ENCODE results near the gene WHRN. TPM values are rescaled to one million over a fixed set of nuclear protein-coding genes. Genes with fewer than 3 reads are reported as not detected.

WHRN gene
- total and polyA plus RNA-seq, 9 of the 15 experiments (the other 6 are each of a cell fraction or from before 2014, with no cell fraction given): 0.31 to 14.1 (median 3.0) TPM

DNA sequence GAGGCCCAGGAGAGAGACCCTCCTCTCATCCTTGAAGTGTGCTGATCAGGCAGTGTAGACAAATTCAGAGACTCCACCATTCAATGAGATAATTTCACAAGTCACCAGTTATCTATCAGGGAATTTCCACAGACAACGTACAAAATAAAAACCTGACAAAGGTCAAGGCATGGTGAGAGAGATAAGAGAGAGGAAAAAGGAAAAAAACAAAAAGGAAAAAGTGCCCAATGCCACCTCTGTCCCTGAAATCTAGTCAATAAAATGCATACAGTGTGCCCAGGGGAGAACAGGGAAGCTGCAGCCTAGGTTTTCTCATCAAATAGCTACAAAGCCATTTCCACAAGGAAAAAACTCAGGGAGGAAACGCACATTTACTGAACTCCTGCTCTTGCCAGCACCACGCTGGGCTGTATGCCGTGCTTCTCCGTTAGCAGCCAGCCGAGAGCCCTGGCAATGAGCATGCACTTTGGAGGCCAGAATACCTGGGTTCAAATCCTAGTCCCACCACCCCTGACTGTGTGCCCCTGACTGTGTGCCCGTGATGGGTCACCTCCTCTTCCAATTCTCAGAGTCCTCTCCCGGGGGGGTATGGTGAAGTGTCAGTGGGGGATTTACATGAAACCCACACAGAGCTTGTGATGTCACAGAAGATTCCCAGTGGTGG, 11.6 kb downstream of the WHRN start (continued):
- TF ChIP-seq, protein P1, sequence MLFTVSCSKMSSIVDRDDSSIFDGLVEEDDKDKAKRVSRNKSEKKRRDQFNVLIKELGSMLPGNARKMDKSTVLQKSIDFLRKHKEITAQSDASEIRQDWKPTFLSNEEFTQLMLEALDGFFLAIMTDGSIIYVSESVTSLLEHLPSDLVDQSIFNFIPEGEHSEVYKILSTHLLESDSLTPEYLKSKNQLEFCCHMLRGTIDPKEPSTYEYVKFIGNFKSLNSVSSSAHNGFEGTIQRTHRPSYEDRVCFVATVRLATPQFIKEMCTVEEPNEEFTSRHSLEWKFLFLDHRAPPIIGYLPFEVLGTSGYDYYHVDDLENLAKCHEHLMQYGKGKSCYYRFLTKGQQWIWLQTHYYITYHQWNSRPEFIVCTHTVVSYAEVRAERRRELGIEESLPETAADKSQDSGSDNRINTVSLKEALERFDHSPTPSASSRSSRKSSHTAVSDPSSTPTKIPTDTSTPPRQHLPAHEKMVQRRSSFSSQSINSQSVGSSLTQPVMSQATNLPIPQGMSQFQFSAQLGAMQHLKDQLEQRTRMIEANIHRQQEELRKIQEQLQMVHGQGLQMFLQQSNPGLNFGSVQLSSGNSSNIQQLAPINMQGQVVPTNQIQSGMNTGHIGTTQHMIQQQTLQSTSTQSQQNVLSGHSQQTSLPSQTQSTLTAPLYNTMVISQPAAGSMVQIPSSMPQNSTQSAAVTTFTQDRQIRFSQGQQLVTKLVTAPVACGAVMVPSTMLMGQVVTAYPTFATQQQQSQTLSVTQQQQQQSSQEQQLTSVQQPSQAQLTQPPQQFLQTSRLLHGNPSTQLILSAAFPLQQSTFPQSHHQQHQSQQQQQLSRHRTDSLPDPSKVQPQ (CRISPR knock-in tag; IDR thresholded peaks at IDR 0.05; ENCODE audit: borderline replicate concordance): no peak
- TF ChIP-seq, protein P2, sequence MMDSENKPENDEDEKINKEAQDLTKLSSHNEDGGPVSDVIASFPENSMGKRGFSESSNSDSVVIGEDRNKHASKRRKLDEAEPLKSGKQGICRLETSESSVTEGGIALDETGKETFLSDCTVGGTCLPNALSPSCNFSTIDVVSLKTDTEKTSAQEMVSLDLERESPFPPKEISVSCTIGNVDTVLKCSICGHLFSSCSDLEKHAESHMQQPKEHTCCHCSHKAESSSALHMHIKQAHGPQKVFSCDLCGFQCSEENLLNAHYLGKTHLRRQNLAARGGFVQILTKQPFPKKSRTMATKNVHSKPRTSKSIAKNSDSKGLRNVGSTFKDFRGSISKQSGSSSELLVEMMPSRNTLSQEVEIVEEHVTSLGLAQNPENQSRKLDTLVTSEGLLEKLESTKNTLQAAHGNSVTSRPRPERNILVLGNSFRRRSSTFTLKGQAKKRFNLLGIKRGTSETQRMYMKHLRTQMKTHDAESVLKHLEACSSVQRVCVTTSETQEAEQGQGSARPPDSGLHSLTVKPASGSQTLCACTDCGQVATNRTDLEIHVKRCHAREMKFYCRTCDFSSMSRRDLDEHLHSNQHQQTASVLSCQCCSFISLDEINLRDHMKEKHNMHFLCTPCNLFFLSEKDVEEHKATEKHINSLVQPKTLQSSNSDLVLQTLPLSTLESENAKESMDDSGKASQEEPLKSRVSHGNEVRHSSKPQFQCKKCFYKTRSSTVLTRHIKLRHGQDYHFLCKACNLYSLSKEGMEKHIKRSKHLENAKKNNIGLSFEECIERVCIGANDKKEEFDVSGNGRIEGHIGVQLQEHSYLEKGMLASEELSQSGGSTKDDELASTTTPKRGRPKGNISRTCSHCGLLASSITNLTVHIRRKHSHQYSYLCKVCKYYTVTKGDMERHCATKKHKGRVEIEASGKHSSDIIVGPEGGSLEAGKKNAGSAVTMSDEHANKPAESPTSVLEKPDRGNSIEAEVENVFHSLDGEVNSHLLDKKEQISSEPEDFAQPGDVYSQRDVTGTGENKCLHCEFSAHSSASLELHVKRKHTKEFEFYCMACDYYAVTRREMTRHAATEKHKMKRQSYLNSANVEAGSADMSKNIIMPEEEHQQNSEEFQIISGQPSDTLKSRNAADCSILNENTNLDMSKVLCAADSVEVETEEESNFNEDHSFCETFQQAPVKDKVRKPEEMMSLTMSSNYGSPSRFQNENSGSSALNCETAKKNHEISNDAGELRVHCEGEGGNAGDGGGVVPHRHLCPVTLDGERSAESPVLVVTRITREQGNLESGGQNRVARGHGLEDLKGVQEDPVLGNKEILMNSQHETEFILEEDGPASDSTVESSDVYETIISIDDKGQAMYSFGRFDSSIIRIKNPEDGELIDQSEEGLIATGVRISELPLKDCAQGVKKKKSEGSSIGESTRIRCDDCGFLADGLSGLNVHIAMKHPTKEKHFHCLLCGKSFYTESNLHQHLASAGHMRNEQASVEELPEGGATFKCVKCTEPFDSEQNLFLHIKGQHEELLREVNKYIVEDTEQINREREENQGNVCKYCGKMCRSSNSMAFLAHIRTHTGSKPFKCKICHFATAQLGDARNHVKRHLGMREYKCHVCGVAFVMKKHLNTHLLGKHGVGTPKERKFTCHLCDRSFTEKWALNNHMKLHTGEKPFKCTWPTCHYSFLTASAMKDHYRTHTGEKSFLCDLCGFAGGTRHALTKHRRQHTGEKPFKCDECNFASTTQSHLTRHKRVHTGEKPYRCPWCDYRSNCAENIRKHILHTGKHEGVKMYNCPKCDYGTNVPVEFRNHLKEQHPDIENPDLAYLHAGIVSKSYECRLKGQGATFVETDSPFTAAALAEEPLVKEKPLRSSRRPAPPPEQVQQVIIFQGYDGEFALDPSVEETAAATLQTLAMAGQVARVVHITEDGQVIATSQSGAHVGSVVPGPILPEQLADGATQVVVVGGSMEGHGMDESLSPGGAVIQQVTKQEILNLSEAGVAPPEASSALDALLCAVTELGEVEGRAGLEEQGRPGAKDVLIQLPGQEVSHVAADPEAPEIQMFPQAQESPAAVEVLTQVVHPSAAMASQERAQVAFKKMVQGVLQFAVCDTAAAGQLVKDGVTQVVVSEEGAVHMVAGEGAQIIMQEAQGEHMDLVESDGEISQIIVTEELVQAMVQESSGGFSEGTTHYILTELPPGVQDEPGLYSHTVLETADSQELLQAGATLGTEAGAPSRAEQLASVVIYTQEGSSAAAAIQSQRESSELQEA (IDR thresholded peaks at IDR 0.05; ENCODE audit: low read depth): no peak
- TF ChIP-seq ZNF764 (CRISPR knock-in tag; IDR thresholded peaks at IDR 0.05; ENCODE audit: low read depth): no peak
- TF ChIP-seq SMAD4 (CRISPR knock-in tag; conservative IDR thresholded peaks at IDR 0.05): 0 out of 2 replicates have a peak, but pooled peaks have one; percentile 21
- TF ChIP-seq MAFG (tag; conservative IDR thresholded peaks at IDR 0.05): no peak
- TF ChIP-seq NCOA4 (IDR thresholded peaks at IDR 0.05; ENCODE audit: partially characterized antibody): no peak
- TF ChIP-seq RUNX1 (IDR thresholded peaks at IDR 0.05; ENCODE audit: low read depth): no peak
- TF ChIP-seq PCBP2 (IDR thresholded peaks at IDR 0.05; ENCODE audit: low read depth, low read length, poor library complexity, severe bottlenecking): no peak
- no peak for TF ChIP-seq SETDB1 (IDR thresholded peaks at IDR 0.05; ENCODE audit: low read length)
- peak; percentile 60 for TF ChIP-seq BRD9 (IDR thresholded peaks at IDR 0.05; ENCODE audit: low read depth, partially characterized antibody)
- TF ChIP-seq ZKSCAN3 (CRISPR knock-in tag; IDR thresholded peaks at IDR 0.05): no peak
- TF ChIP-seq XRCC4 (IDR thresholded peaks at IDR 0.05; ENCODE audit: extremely low read depth, insufficient read depth, insufficient read length): no peak
- TF ChIP-seq, protein P3, sequence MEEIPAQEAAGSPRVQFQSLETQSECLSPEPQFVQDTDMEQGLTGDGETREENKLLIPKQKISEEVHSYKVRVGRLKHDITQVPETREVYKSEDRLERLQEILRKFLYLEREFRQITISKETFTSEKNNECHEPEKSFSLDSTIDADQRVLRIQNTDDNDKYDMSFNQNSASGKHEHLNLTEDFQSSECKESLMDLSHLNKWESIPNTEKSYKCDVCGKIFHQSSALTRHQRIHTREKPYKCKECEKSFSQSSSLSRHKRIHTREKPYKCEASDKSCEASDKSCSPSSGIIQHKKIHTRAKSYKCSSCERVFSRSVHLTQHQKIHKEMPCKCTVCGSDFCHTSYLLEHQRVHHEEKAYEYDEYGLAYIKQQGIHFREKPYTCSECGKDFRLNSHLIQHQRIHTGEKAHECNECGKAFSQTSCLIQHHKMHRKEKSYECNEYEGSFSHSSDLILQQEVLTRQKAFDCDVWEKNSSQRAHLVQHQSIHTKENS (CRISPR knock-in tag; IDR thresholded peaks at IDR 0.05): no peak
- TF ChIP-seq MAFK (IDR thresholded peaks at IDR 0.05; ENCODE audit: low read length): no peak
- TF ChIP-seq, protein P4, sequence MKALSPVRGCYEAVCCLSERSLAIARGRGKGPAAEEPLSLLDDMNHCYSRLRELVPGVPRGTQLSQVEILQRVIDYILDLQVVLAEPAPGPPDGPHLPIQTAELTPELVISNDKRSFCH (CRISPR knock-in tag; IDR thresholded peaks at IDR 0.05): no peak
- TF ChIP-seq, protein P4 (tag; IDR thresholded peaks at IDR 0.05): no peak

Data from K562 (cell line).